GM19328 (cell line): ENCODE data around the gene C9orf152.
"Not testable (repeated sequence)": the region's sequence is repeated elsewhere in the genome, so short reads cannot be mapped to it uniquely, and the experiment has no call there.

Experiments used
- ATAC-seq: cut with Tn5 transposase; IDR thresholded peaks from one replicate; pipeline ENCODE4 v1.9.1; 2021; ENCODE audit warnings: mild to moderate bottlenecking, moderate library complexity; ENCODE audit not compliant: unreplicated experiment

C9orf152 gene

GRCh38 chr9:110217656-110218099 is 9.7 kb upstream of the C9orf152 start:
- ATAC-seq, result no peak

- ATAC-seq, result no peak
These were observed 6.8 kb upstream of the C9orf152 start for GRCh38 chr9:110214586-110215355.

GRCh38 chr9:110214090-110214489 is 6.1 kb upstream of the C9orf152 start:
- ATAC-seq, result no peak

- ATAC-seq, result no peak
These were observed 5.6 kb upstream of the C9orf152 start for GRCh38 chr9:110213413-110214044.

GRCh38 chr9:110207071-110207641 is 803 bp downstream of the C9orf152 start:
- no peak for ATAC-seq

GRCh38 chr9:110206389-110206788 is 1.6 kb downstream of the C9orf152 start:
- no peak for ATAC-seq

GRCh38 chr9:110205612-110206011 is 2.3 kb downstream of the C9orf152 start:
- ATAC-seq, result not testable (repeated sequence)

- ATAC-seq, result no peak
These were observed 5.7 kb downstream of the C9orf152 start for GRCh38 chr9:110202232-110202631.

- ATAC-seq, result no peak
These were observed 8.3 kb downstream of the C9orf152 start for GRCh38 chr9:110199643-110200042.

- no peak for ATAC-seq
These were observed 9.6 kb downstream of the C9orf152 start for GRCh38 chr9:110198357-110198756.

- ATAC-seq, result no peak
These were observed 10.4 kb downstream of the C9orf152 start for GRCh38 chr9:110197330-110198187.

- not testable (repeated sequence) for ATAC-seq
These were observed 11.9 kb downstream of the C9orf152 start for GRCh38 chr9:110196084-110196499.

- ATAC-seq, result no peak
These were observed 15.3 kb downstream of the C9orf152 start for GRCh38 chr9:110192531-110193261.

- no peak for ATAC-seq
These were observed 16.3 kb downstream of the C9orf152 start for GRCh38 chr9:110191615-110192014.

- no peak for ATAC-seq
These were observed 18.2 kb downstream of the C9orf152 start for GRCh38 chr9:110189559-110190320.

- no peak for ATAC-seq
These were observed 19.0 kb downstream of the C9orf152 start for GRCh38 chr9:110188991-110189390.

GRCh38 chr9:110188101-110188500 is 19.9 kb downstream of the C9orf152 start:
- no peak for ATAC-seq

- no peak for ATAC-seq
These were observed 20.8 kb downstream of the C9orf152 start for GRCh38 chr9:110187126-110187525.

- ATAC-seq, result no peak
These were observed 21.7 kb downstream of the C9orf152 start for GRCh38 chr9:110186254-110186653.

GRCh38 chr9:110185806-110186205 is 22.2 kb downstream of the C9orf152 start:
- ATAC-seq, result no peak
